Activated CD8-positive, alpha-beta memory T cell treated with anti-CD3 and anti-CD28 coated beads for 1 hour (primary cell): ENCODE measurements around the gene LRRN2.
"Not testable (repeated sequence)": the region's sequence is repeated elsewhere in the genome, so short reads cannot be mapped to it uniquely, and the experiment has no call there.

ENCODE experiments used
- DNase-seq, 2 donors: peaks; one replicate each; pipeline ENCODE4 v3.0.0-alpha.2; 2020; ENCODE audit warnings: low read depth in 1 of 2; ENCODE audit errors: extremely low read depth in 1 of 2

LRRN2 gene

GRCh38 chr1:204685236-204686006 lies at the start of gene LRRN2:
TSS of gene LRRN2 (minus strand) at chr1:204685738. CDS start at chr1:204619992, 65,746 bp downstream.
- no peak for DNase-seq

- no peak for DNase-seq
Measured at GRCh38 chr1:204735042-204735441, 49.5 kb upstream of the LRRN2 start.

DNA sequence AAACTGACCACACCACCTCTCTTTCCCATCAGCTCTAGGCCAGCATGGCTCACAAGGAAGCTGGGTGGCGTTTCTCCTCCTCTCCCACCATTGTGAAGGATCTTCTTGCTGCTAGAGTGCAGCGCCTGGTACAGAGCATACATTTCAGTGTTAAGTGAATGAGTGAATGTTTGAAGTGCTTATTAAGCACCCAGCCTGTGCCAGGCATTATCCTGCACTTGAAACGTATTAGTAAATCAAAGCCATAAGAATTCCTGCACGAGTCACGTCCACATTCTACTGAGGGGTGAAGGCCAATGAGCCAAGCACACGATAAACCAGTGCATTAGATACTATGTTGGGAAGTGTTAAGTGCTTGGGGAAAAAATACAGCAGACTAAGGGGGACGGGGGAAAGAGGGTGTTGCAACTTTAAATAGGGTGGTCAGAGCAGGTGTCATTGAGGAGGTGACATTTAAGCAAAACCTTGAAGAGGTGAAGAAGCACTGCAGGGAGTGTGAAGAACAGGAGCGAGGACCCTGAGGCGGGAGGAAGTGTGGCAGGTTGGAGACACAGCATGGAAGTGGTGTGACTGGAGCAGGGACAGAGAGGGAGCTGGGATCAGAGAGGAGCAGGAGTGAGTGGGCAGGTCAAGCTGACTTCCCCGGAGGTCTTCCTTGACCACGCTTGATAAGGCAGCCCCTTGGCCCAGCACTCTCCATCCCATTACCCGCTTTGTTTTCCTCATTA lies 48.5 kb upstream of the LRRN2 start:
- no peak for DNase-seq

GRCh38 chr1:204733289-204733688 lies 47.8 kb upstream of the LRRN2 start:
- DNase-seq = no peak

GRCh38 chr1:204731985-204732575 lies 46.5 kb upstream of the LRRN2 start:
- DNase-seq = no peak

DNA sequence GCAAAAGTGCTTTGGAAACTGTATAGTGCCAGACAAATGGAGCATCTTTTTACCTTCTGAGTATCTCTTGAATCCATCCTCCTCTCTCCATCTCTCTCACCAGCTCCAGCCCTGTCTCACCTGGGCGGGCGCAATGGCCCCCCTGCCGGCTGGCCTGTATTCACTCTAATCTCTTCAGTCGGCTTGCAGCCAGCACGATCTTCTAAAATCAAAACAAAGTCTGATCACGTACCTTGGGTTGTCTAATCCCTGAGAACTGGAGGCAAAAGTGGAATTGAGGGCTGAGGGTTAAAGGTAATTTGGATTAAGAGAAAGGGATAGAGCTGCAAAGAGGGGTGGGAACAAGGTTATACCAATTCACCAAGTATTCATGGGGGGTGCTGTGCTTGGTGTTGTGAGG lies 46.0 kb upstream of the LRRN2 start:
- no peak for DNase-seq

DNA sequence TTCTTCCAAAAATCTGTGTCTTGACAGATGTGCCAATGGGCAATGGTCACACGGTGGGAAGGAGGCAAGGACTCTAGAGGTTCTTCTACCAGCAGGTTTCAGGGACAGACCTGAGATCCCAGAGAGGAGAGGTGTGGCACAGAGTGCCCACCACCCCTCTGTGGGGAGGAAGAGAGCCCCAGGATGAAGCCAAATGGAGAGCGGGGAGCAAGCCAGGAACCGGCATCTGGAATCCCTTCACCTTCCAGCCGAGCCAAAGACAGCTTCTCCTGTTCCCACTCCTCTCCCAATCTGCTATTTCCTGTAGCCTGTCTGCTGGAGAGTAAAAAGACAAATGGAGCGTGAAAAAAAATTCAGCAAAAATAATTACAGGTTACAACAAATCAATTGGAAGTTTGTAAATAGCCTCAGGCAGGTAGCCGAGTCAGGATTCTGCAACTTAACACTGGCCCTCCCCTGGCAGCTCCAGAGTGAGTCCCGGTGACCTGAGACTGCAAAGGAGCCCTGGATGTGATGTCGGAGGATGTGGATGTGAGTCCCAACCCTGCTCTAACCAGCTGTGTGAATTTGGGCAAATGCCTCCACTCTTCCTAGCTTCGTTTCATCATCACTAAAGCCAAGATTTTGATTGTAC lies 45.4 kb upstream of the LRRN2 start:
- no peak for DNase-seq

GRCh38 chr1:204729516-204729915 lies 44.0 kb upstream of the LRRN2 start:
- DNase-seq = no peak

GRCh38 chr1:204728456-204728855 lies 42.9 kb upstream of the LRRN2 start:
- DNase-seq = no peak

GRCh38 chr1:204728045-204728444 lies 42.5 kb upstream of the LRRN2 start:
- DNase-seq = no peak

DNA sequence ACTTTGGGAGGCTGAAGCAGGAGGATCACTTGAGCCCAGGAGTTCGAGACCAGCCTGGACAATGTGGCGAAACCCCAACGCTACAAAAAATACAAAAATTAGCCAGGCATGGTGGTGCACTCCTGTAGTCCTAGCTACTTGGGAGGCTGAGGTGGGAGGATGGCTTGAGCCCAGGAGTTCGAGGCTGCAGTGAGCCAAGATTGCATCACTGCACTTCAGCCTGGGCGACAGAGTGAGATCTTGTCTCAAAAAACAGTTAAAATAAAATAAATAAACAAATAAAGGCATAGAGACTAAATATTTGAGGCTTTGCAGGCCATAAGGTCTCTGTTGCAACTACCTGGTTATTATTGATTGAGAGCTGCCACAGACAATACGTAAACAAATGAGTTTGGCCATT lies 41.9 kb upstream of the LRRN2 start:
- DNase-seq = not testable (repeated sequence)

- DNase-seq = no peak
Measured at GRCh38 chr1:204726478-204726877, 40.9 kb upstream of the LRRN2 start.

DNA sequence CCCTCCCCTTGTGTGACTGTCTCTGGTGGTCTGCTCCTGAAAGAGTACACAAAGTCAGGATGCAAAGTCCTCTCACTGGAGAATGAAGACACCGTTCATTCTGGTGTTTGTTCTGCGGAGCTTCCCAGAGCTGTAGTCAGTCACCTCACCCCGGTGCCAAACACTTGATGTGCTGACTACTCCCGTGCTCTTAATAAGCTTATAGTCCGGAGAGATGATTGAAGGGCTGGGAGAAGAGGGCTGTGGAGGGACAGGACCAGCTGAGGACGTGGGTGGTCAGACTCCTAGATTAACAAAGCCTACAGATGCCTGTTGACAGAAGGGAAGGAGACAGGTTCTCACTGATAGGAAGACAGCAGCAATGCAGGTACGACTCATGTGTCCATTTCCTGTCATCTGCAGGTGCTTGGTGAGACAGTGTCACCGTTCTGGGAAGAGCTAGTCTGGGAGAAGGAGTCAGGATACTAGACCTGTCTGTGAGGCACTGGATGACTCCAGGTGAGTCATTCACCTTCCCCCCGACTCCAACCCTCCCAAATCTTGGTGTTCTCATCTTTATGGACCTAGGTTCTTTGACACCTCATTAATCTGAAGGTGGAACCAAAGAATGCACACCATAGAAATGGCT lies 40.4 kb upstream of the LRRN2 start:
- no peak for DNase-seq

DNA sequence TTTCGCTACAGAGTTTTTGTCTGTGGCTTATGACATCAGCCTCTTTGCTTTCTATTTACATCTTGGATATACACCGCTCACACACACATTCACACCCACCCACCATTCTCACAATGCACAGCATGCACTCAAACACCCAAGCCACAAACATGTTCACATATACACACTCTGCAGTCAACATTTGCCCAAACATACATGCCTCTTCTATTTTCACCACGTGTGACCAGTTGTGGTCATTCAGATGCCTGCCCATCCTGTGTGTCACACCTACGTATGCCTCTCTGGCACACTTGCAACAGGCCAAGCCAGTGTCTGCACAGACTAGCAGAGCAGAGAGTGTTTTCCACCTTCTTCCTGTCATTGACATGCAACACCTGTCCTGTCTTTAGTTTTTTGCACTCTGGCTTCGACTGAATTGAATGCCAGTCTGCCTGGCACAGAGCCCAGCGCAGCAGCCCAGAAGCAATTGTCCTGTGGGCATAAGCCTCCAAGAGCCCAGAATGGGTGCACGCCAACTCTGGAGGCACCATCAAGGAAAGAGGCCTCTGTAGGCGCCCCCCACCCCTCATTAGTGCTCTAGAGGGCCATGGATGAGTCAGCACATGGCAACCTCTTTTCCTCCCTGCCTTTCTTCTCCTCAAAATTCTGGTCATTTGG lies 37.7 kb upstream of the LRRN2 start:
- DNase-seq = no peak

DNA sequence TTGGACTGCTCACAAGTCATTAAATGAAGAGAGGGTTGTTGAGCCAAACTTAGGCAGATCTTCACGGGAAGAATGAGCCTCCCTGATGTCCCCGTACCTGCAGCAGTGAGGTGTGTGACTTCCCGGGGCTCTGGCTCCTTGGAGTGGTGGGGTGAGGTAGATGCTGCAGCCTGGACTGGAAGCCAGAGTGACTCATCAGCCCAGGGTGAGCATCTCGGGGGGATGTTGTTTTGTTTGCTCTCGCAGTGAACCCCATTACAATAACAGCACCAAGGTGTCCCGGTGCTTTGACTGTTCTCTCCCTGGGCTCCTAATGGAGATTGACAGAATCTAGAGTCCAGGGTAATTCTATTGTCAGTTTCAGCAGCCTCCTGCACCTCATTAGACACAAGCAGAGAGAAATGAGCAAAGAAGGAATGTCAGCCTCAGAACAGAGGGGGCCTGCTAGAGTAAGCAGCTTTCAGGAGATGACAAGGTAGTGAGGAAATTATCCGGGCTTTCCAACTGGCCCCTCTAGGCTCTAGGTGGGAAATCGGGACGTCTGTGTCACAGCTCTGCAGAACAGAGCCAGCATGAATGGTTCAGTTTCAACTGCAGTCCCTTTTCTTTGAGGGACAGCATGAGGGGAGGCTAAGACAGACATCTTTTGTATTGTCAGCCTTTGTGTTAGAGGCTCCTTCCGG lies 36.0 kb upstream of the LRRN2 start:
- no peak for DNase-seq

DNA sequence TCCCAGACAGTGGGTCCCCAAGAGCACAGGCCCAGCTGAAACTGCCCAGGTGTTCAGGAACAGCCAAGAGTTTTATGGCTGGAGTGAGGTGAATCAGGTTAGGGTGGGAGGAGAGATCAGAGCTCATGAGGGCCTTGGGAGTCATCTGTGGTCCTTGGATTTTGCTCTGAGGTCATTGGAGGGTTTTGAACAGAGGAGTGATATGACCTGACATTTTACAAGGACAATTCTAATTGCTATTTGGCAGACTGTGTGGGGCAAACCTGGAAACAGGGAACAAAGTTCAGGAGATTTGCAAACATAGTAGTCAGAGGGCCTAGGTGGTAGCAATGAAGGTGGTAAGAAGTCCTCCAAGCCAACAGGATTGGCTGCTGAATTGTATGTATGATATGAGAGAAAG lies 31.1 kb upstream of the LRRN2 start:
- no peak for DNase-seq

GRCh38 chr1:204714861-204715511 lies 29.4 kb upstream of the LRRN2 start:
- no peak for DNase-seq

DNA sequence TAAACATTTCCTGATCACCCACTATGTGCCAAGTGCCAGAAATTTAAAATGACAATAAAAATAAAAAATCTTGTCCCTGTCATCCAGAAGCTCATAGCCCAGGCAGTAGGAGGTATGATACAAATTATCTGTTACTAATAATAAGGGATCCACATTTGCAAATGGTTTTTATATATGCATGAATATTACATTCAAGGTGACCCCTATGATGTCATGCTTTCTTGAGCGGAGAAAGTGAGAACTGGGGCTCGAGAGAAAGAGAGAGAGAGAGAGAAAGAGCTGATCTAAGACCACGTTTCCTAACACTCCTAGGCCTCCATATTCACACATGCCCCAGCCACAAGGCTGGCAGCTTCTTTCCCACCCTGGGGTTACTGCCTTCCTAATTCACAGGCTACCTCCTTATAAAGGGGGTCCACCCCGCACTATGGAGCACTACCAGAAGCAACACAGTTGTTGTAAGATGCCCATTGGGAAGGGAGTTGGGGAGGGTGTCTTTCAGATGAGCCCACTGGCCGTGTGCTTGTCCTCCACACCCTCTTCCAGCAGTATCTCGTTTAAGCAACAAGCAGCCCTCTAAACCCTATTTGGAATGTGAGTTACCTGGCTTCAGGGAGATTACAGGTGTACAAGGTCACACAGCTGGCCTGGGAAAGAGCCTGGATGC lies 28.8 kb upstream of the LRRN2 start:
- DNase-seq = no peak

- no peak for DNase-seq
Measured at GRCh38 chr1:204713541-204713940, 28.0 kb upstream of the LRRN2 start.
